HG02973 (cell line): Measurements from ENCODE around the gene COL9A1.

ENCODE experiments used
- ATAC-seq: cut with Tn5 transposase; IDR thresholded peaks from one replicate; pipeline ENCODE4 v1.9.1; 2021; ENCODE audit warnings: moderate library complexity; ENCODE audit not compliant: unreplicated experiment

The COL9A1 gene

DNA sequence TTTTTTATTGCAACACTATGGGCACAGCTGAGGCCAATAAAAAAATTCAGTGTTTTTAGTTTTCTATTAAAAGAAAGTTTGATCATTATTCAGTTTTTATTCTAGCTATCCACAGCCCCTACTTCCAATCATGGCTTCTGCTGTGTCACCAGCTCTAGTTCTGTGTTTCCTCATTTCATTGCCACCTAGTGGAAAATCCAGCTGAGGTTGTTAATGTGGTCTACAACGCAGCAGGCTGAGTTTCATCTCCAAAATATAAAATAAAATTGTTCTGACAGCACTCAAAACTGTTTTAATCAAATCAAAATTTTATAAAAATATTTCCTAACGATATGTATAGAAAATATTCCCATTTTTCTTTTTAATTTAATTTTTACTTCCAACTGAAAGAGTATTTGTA lies 13.6 kb downstream of the COL9A1 start:
- ATAC-seq, result no peak

DNA sequence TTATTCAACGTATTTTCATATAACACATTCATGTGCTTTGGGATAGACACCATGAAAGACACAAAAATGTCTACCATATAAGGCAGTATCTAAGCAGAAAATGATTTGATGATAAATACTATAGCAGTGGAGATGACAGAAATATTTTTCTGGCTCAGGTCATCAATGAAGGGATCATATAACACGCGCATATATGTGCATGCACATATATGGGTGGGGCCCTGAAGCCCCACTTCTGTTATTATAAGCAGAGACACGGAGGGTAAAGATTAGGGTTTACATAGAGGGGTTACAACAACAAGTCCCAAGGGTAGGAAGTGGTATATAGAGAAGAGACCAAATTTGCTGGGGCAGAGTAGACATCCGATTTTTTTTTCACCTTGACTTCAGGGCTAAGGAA lies 16.0 kb downstream of the COL9A1 start:
- ATAC-seq, result no peak

DNA sequence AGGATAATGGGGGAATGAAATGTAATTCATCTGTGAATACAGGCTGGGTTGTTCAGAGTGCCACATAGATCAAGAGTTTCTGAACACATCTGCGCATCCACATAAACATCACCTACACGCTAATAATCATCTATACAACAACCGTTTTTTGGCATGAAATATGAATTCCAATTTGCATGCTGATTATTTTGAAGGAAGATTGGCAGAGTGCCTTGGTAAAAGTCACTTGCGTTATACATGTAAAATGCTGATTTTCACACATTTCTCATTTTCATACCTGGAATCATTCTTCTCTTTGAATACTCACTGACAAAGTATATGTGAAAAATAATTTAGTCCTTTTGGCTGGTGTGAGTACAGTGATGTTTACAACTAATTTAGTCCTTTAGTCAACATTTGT lies 17.7 kb downstream of the COL9A1 start:
- no peak for ATAC-seq

DNA sequence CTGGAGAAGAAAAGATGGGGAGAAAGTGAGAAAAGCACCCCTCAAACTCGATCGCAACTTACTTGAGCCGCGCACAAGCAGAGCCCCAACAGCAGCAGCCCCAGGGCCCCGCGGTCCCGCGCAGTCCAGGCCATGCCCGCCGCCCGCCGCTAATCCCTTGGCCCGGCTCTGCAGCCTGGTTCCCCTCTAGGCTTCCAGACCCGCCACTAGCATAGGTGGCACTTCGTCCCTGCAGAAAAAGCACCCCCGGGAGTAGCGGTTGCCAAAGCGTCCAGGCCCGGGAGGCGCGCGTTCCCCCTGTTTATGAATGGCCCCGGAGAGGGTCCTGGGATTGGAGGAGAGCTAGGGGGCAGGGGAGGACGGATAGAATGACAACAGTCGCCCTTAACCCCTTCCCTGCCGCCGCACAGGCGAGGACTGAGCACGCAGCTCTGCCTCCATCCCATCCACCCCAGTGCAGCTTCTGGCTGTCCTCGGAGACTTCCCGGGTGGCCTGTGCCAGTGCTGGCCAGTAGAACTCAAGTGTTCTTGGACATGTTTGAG lies 19.9 kb downstream of the COL9A1 start:
- ATAC-seq, result no peak

DNA sequence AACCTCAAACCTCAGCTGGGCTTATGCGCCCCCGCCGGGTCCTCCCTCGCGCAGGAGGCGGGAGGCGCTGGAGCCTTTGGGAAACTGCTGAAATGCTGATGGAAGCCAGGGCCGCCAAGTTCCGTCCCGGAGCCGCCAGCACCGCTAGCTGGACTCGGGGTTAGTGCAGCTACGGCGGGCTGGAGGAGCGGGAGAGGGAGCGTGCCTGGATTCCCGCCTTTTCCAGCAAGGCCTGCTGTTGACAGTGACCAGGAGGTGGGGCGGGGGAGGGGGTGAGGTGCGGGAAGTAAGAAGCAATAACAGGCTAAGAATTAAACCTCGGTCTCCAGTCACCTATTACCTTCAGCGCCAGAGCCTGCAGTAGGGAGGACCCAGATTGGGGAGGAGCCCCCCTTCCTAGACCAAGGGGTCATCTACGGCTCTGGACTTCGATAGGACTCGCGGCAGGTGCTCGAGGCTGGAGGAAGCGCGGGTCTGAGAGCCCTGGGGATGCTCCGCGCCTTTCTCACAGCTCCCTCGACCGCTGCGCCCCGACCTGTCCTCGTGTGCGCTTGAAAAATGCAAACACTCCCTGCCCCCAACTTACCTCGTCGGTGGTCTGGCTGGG lies 20.5 kb downstream of the COL9A1 start:
- ATAC-seq, result no peak

DNA sequence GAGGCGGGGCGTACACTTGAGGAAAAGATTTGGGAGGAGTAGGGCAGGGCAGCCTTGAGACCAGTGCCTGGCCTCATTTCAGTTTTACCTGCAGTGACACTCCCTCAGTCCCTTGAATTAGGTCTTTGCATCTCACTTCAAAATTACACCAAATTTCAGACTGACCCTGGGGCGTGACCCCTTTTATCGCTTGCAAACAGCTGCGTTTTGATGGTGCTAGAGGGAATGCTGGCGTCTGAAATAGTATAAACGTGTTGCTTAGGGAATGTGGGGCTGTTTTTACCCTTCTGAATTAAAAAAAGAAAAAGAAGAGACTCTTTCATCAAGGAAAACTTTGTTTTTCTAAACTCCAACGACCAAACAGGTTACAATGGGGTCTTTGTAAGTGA lies 21.0 kb downstream of the COL9A1 start:
- no peak for ATAC-seq

DNA sequence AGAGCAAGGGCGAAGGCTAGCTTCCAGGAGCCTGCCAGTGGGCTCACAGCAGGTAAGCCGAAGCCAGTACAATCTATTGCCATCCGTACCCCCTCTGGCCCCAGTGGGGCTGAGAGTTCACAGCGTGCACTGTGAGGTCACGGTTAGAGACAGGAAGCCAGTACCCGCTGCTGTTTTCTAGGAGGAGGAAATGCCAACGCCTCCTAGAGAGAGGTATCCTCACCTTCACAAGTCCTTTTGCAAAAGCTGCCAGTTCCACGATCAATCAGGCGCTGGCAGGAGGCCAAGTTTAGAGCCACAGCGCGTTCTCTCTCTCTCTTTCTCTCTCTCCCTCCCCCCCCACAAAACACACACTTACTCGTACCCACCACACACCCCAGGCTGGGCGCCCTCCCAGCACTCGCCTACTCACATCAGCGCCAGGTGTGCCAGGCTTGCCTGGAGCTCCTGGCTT lies 22.5 kb downstream of the COL9A1 start:
- ATAC-seq, result no peak

DNA sequence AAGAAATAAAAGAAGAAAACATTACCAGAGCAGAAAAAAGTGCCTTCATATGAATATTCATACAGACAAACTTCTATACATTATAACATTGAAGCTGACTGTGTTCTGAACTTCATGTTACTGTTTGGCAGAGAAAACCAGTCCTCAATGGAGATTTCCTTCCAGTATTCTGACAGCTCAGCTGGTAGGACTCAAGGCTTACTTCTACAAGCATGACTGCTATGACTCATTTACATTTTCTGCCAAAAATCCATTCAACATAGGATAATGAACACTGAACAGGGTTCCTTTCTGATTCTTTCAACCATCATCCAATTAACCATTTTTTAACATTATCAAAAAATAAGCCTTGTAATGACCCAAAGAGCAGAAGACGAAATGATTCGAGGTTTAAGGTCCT lies 25.4 kb downstream of the COL9A1 start:
- no peak for ATAC-seq

DNA sequence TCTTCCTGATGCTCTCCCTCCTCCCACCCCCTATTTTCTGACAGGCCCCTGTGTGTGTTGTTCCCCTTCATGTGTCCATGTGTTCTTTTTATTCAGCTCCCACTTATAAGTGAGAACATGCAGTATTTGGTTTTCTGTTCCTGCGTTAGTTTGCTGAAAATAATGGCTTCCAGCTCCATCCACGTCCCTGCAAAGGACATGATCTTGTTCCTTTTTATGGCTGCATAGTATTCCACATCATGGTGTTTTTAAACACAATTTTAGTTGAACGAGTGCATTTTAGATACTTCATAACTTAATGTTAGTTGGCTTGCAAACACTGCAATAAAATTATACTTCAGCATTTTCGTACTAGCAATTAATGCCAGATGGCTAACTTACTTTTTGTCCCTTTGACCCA lies 28.5 kb downstream of the COL9A1 start:
- ATAC-seq, result no peak

DNA sequence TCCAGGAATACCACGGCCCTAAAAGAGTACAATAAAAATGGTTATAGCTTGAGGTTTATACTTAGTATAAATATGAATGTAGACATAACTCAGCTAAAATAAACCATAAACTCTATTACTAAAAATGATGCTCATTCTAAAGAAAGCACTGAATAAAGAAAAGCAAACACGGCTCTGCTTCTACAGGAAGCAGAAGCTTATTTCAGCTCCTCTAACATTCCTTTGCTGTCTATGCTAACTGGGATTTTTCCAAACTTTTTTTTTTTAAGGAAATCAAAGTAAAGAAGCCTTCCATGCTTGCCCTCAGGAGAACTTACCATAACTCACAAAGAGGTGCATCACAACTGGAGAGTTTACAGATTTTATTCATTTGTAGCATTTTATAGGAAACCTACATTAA lies 30.8 kb downstream of the COL9A1 start:
- no peak for ATAC-seq

DNA sequence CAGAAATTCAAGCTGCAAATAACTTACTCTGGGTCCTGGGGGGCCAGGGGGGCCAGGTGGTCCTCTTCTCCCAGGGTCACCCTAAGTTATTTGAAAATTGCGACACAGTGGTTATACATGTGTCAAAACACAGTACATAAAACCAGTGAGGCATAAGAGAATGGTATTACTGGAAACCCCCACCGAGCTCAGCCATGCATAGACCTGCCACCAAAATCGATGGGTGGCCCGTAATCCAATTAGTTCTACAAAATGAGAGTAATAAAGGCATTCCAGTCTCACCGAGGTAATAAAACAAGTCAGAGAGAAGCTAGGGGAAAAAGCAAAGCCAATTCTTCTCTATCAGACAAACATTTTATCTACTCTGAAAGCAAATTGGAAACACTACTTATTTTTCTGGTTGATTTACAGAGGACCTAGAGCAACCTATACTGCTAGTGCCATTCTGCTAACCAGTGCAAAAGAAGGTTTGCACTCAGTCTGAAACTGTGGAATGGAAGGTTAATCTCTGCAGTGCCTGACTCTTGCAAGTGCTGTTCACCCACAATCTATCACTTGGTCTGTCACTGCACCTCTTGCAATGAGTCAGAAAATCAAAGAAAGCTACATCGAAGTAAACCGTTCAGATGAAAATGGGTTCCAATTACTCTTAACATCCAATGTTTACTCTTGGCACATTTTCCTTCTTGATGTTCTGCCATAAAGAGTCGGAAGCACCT lies 32.4 kb downstream of the COL9A1 start:
- no peak for ATAC-seq

DNA sequence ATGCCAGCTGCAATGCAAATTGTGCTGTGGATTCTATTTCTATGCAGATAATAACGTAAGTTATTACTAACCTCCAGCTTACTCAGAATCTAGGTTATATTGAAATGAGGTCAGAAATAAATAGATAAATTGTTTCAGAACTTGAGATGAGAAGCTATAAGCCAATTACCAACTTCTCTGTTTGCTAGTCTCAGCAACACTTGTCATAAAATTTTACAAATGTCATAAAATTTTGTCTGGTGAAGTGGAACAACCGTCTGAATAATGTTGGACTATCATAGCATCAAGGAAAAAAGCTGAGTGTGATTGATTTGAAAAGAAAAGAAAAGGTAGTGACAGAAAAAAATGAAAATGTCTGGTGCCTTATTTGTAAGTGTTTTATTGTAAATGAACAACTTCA lies 36.7 kb downstream of the COL9A1 start:
- no peak for ATAC-seq

DNA sequence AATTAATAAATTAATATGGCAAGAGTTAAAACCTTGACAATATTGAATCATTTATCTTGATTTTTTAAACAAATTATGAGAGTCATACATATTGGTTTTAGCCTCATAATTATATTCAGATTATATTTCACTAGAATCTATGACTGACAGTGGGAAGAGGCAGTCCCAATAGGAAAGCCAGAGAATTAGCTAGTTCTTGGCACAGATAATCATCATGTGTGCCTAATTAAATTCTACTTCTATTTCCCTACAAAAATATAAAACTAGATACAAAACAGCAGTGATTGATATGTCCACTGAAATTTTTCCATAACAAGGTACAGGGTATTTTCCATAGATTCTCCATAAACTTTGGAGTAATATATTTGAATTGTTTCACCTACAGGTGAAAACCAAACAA lies 38.6 kb downstream of the COL9A1 start:
- ATAC-seq, result no peak

DNA sequence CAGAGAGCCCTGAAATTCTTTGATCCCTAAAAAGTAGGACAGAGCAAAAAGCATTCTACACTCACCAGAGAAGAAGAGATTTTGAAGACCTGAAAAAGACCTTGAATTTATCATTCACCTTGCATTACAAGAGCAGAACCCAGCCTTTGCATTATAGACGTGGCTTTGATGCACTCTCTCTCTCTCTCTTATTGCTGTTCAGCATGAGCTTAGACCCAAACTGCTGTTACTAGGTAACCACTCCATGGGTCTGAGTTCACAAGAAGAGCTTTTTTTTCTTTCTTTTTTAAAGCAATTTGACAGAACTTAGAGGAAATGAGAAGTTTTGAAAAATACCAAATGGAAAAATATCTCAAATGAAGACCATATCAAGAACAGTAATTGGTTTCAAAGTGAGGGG lies 44.4 kb downstream of the COL9A1 start:
- ATAC-seq, result no peak

DNA sequence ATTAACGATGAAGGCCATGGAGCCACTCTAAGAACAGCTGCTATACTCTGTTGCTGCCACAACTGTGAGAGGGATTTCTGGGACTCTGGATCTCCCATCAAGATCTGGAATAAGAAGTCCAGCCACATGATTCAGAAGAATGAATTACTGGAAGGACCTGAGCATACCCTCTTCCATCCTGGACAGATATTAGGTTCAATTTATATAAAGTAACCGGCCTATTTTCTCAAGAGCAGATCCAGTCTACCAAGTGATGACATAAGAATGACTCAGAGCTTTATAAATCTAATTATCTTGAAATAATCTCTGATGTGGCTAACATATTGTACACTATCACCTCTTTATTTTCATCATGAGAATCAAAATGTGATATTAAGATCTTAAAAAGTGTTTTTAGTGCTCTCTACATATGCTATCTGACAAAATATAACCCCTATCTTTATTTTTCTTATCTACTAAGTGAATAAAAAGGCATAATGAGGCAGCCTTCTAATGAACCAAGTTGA lies 45.1 kb downstream of the COL9A1 start:
- ATAC-seq, result no peak

DNA sequence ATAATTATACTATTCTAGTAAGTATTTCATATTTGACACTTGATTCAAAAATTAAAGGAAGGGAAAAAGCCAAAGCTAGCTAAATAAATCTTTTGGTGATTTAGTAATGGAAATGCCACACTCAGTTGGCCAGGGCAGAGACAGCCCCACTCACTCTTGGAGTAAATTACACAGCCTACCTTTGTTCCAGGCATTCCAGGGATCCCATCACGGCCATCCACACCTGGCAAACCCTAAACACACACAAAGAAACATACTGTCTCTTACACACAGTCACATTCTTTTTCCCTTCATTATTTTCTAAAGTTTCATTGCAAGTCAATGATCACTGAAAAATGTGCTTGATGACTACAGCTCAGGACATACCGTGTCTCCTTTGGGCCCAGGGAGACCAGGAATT lies 48.1 kb downstream of the COL9A1 start:
- no peak for ATAC-seq

DNA sequence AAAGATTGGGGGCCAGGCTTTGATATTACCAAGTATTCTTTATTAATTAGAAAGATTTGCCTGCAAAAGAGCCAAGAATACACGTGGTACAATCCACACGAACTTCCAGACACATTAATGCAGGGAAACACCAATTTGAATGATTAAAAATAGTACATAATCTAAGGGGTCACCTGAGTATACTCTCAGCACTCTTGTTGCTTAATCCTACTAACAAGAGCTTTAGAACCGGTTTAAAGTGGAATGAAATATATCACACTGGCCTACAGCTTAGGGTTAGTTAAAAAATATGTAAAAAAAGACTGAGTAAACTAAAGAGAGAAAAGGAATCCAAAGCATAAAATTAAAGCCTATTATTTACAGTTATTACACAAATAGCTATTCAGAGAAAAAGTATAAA lies 49.0 kb downstream of the COL9A1 start:
- ATAC-seq, result no peak

DNA sequence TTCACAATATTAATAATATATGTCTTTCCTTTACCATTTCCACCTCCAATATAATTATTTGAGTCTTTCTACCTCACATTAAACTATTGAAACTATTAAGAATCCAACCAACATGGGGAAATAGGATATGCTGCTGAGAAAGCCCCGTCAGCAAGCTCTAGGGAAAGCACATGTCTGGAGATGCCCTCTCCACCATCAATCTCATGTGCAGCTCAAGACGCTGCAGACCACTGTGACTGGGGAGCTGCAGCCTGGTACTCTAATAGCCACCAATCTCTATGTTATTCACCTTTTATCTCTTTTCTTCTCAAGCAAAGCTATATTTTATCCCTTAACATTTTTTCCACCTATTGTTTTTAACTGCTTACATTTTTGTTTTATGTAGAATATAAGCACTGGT lies 50.3 kb downstream of the COL9A1 start:
- no peak for ATAC-seq

DNA sequence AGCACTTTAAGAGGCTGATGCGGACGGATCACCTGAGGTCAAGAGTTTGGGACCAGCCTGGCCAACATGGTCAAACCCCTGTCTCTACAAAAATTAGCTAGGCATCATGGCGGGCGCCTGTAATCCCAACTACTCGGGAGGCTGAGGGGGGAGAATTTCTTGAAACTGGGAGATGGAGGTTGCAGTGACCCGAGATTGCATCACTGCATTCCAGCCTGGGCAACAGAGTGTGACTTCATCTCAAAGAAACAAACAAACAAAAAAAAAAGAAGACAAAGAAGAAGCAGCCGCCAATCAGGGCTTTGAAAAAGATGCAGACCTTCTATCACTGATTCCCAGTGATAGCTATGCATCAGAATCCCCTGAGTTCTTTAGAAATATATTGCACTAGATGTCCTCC lies 56.8 kb downstream of the COL9A1 start:
- ATAC-seq, result no peak

DNA sequence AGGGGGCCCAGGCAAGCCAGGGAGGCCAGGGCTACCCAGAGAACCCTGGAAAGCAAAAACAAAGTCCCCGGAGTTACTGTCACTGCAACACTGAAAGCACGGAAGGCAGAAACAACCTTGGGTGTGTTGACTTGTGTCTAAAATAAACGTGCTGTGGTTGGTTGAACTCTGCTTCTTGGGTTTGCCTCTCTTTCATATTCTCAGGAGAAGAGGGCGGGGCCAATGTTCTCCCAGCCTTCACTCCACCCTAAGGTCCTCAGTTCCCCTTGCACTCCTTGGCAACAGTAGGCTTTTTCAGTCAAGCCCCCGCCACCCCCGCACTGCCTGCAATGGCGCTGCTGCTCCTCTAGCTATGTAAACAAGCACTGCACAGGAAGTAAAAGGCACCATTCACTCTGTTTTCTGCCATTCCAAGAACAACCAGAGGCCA lies 60.9 kb downstream of the COL9A1 start:
- no peak for ATAC-seq

DNA sequence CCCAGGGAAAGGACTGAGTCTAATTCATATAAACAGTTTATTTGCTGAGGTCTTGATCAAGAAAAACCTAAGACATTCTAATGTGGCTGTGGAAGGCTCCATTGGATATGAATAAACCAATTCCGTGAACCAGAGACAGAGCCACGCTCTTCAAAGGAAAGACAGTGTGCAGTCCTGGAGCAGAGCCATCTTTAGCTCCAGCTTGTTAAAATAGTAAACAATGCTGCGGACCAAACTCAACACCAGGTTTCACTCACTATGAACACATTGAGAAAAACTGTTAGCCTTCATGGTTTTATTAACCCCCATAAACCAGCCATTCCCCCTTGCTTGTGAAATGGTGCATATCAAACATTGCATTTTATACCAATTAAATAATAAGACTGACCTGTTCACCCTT lies 61.9 kb downstream of the COL9A1 start:
- no peak for ATAC-seq

DNA sequence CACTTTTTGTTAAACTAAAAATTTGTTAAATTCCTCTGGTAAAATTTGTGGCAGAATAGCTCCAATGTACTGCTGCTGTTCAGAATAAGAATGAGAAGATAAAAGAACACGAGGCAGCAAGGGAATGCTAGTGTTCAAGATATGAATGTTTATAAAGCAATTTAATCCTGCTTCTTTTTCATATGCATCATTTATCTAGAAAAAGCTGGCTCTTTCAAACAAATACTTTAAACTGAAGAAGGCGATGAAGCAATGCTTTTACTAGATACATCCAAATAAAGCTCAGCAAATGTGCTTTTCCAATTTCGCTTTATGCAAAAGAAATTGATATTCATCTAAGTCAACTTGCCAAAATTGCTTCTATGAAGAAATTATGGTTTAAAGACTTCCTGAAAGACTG lies 66.5 kb downstream of the COL9A1 start:
- ATAC-seq, result no peak
